Loucy (cell line): Measurements from ENCODE around the gene PRKN.

Experiments
- H2AFZ ChIP-seq: fragments of 200-600 bp; sonication (generic); 2 replicates; pipeline ENCODE4 v1.6.0; 2016; ENCODE audit warnings: antibody characterized with exemption, mild to moderate bottlenecking, low read length, moderate library complexity
- H3F3A ChIP-seq: fragments of 200-600 bp; 2 replicates; pipeline ENCODE4 v1.6.0; 2016; ENCODE audit warnings: antibody characterized with exemption, low read depth, mild to moderate bottlenecking
- H3K27me3 ChIP-seq: fragments of 200-600 bp; sonication (generic); 2 replicates; pipeline ENCODE4 v1.6.1; 2014; ENCODE audit warnings: low read length, mild to moderate bottlenecking; ENCODE audit not compliant: insufficient read depth, poor library complexity, severe bottlenecking
- H3K36me3 ChIP-seq: fragments of 200-600 bp; sonication (generic); 2 replicates; pipeline ENCODE4 v1.6.1; 2016; ENCODE audit warnings: low read length; ENCODE audit not compliant: insufficient read depth
- H3K4me1 ChIP-seq: fragments of 200-600 bp; sonication (generic); 2 replicates; pipeline ENCODE4 v1.5.1; 2014; ENCODE audit warnings: low read length, mild to moderate bottlenecking; ENCODE audit not compliant: insufficient read depth, poor library complexity, severe bottlenecking
- H3K4me2 ChIP-seq: fragments of 200-600 bp; sonication (generic); 2 replicates; pipeline ENCODE4 v1.6.0; 2014; ENCODE audit warnings: antibody characterized with exemption, low read length, low read depth, mild to moderate bottlenecking; ENCODE audit not compliant: poor library complexity, severe bottlenecking
- H3K4me3 ChIP-seq: fragments of 200-600 bp; sonication (generic); 2 replicates; pipeline ENCODE4 v1.5.1; 2014; ENCODE audit warnings: low read length, mild to moderate bottlenecking, mixed read lengths; ENCODE audit not compliant: poor library complexity, severe bottlenecking
- H3K79me2 ChIP-seq: fragments of 200-600 bp; sonication (generic); 2 replicates; pipeline ENCODE4 v1.6.1; 2014; ENCODE audit warnings: low read length; ENCODE audit not compliant: insufficient read depth
- H3K9ac ChIP-seq: fragments of 200-600 bp; sonication (generic); 2 replicates; pipeline ENCODE4 v1.6.0; 2014; ENCODE audit warnings: mild to moderate bottlenecking, low read depth, low read length, moderate library complexity; ENCODE audit not compliant: poor library complexity, severe bottlenecking
- H3K9me2 ChIP-seq: fragments of 200-600 bp; sonication (generic); replicated peaks from 2 replicates; pipeline ENCODE4 v1.6.1; 2016; ENCODE audit warnings: low read depth, low read length, mixed read lengths
- H3K9me3 ChIP-seq: fragments of 200-600 bp; sonication (generic); 2 replicates; pipeline ENCODE4 v1.6.1; 2014; ENCODE audit warnings: mild to moderate bottlenecking, antibody characterized with exemption, low read length, low read depth; ENCODE audit not compliant: insufficient read depth
- H4K20me1 ChIP-seq: fragments of 200-600 bp; sonication (generic); 2 replicates; pipeline ENCODE4 v1.6.0; 2014; ENCODE audit warnings: antibody characterized with exemption, low read length, mild to moderate bottlenecking; ENCODE audit not compliant: insufficient read depth, poor library complexity, severe bottlenecking
- EZH2phosphoT487 ChIP-seq: fragments of 200-600 bp; IDR thresholded peaks from 2 replicates; pipeline ENCODE4 v1.6.1; 2018; ENCODE audit warnings: antibody characterized with exemption, mild to moderate bottlenecking, moderate library complexity, borderline replicate concordance
- TF ChIP-seq, protein P1 (sequence below): fragments of 200-600 bp; sonication (generic); conservative IDR thresholded peaks from 2 replicates; pipeline ENCODE4 v1.5.1; 2014; ENCODE audit warnings: mild to moderate bottlenecking, antibody characterized with exemption, low read length

PRKN gene

DNA sequence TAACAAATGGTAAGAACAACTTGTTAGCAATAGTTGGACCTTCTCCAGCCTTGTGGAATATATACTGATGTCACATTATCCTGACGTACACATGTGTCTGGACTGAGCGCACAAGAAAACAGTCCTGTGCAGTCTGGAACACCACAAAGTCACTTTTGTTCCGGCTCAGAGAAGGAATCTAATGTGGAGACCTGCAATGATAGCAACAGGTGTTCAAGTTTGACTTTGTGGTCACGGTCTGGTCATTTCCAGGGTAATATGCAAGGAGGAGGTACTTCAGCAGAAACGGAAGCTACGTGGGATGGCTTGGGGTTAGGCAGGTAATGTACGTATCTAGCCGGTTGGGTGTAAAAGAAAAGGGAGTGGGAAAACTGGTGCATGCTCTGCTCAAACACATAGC, 766.5 kb downstream of the PRKN start:
- Histone ChIP-seq H3K4me2 (no peak overlapping the region), H3K4me1 (no peaks in the 10 kb centered on the region), H3K9ac (no peak overlapping the region), H2AFZ (no peak overlapping the region), H3K36me3 (no peaks in the 10 kb centered on the region), H3F3A (no peaks in the 10 kb centered on the region), H4K20me1 (no peaks in the 10 kb centered on the region), H3K4me3 (no peak overlapping the region), H3K27me3 (no peaks in the 10 kb centered on the region), H3K79me2 (no peaks in the 10 kb centered on the region), H3K9me2 (no peaks in the 10 kb centered on the region), H3K9me3 (no peaks in the 10 kb centered on the region; the same call in 1 of the 2 replicates)
- TF ChIP-seq, protein P1, sequence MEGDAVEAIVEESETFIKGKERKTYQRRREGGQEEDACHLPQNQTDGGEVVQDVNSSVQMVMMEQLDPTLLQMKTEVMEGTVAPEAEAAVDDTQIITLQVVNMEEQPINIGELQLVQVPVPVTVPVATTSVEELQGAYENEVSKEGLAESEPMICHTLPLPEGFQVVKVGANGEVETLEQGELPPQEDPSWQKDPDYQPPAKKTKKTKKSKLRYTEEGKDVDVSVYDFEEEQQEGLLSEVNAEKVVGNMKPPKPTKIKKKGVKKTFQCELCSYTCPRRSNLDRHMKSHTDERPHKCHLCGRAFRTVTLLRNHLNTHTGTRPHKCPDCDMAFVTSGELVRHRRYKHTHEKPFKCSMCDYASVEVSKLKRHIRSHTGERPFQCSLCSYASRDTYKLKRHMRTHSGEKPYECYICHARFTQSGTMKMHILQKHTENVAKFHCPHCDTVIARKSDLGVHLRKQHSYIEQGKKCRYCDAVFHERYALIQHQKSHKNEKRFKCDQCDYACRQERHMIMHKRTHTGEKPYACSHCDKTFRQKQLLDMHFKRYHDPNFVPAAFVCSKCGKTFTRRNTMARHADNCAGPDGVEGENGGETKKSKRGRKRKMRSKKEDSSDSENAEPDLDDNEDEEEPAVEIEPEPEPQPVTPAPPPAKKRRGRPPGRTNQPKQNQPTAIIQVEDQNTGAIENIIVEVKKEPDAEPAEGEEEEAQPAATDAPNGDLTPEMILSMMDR = no peak
- TF ChIP-seq EZH2phosphoT487 = no peak

DNA sequence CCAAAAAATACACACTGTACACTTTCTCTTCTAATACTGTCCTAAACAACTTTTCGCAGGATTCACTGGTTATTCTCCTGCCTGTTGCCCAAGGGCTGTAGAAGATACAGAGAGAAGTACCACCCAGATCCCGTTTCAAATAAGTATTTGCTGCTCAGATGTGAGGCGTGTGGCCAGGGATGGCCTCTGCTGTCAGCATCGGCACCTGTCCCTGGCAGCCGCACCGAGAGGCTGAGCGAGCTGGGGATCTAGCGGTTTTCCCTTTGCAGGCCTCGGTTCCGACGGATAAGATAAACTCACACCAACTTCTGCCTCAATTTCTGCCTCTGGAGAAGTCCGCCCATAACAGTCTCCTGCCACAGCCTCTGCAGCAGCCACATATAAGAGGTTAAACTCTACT, 768.5 kb downstream of the PRKN start:
- Histone ChIP-seq H4K20me1 (no peaks in the 10 kb centered on the region), H3K79me2 (no peaks in the 10 kb centered on the region), H3K36me3 (no peaks in the 10 kb centered on the region), H3K9me3 (no peaks in the 10 kb centered on the region; the same call in 1 of the 2 replicates), H2AFZ (no peak overlapping the region), H3K27me3 (no peaks in the 10 kb centered on the region), H3K9ac (no peak overlapping the region), H3K4me2 (no peak overlapping the region), H3K4me3 (no peak overlapping the region), H3K9me2 (no peaks in the 10 kb centered on the region), H3K4me1 (no peaks in the 10 kb centered on the region), H3F3A (no peaks in the 10 kb centered on the region)
- no peak for TF ChIP-seq EZH2phosphoT487
- TF ChIP-seq, protein P1 = no peak

DNA sequence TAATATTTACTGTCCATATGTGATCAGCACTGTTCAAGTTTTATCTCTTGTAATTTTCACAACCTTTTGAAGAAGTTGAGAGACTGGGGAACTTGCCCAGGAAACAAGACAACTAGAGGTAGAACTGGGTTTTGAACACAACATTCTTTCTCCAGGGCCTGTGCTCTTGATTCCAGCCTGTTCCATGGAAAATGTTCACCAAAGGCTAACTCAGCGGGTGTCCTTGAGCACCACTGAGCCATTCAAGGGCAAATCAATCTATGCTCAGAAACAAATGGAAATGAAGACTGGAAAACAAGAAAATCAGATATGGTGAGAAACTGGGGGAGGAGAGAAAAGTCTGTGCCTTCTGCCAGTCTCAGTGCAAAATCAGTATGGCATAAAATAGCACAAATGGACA, 771.5 kb downstream of the PRKN start:
- Histone ChIP-seq H3K9me3 (no peaks in the 10 kb centered on the region; the same call in 1 of the 2 replicates), H3K9ac (no peak overlapping the region), H3F3A (no peaks in the 10 kb centered on the region), H2AFZ (no peak overlapping the region), H3K9me2 (no peaks in the 10 kb centered on the region), H3K79me2 (no peaks in the 10 kb centered on the region), H3K36me3 (no peaks in the 10 kb centered on the region), H3K4me1 (no peaks in the 10 kb centered on the region), H3K4me2 (no peak overlapping the region), H3K27me3 (no peaks in the 10 kb centered on the region), H3K4me3 (no peak overlapping the region), H4K20me1 (no peaks in the 10 kb centered on the region)
- TF ChIP-seq, protein P1 = no peak
- no peak for TF ChIP-seq EZH2phosphoT487
